Smooth muscle cell (in vitro differentiated cells): ENCODE results near the gene LRMDA. TPM values are rescaled to one million over a fixed set of nuclear protein-coding genes. Genes with fewer than 3 reads are reported as not detected.

ENCODE experiments used
- DNase-seq: peaks from one replicate; lab custom pipeline; 2025; ENCODE audit not compliant: unreplicated experiment; lab: John Stamatoyannopoulos, UW
- H2AFZ ChIP-seq: fragments of 200-600 bp; sonication (generic); 2 replicates; pipeline ENCODE4 v1.6.0; 2016; ENCODE audit warnings: antibody characterized with exemption, low read depth, mild to moderate bottlenecking
- H3F3A ChIP-seq: fragments of 200-600 bp; sonication (generic); 2 replicates; pipeline ENCODE4 v1.6.0; 2017; ENCODE audit warnings: antibody characterized with exemption, low read depth
- H3K27ac ChIP-seq: fragments of 200-600 bp; sonication (generic); 2 replicates; pipeline ENCODE4 v1.5.1; 2016; ENCODE audit warnings: low read depth, mild to moderate bottlenecking
- H3K27me3 ChIP-seq: fragments of 200-600 bp; sonication (generic); 2 replicates; pipeline ENCODE4 v1.6.1; 2016; ENCODE audit warnings: low read depth, mild to moderate bottlenecking
- H3K36me3 ChIP-seq: fragments of 200-600 bp; sonication (generic); 2 replicates; pipeline ENCODE4 v1.5.1; 2016; ENCODE audit warnings: low read depth
- H3K4me1 ChIP-seq: fragments of 200-600 bp; sonication (generic); 2 replicates; pipeline ENCODE4 v1.5.1; 2016; ENCODE audit warnings: low read depth
- H3K4me2 ChIP-seq: fragments of 200-600 bp; sonication (generic); 2 replicates; pipeline ENCODE4 v1.6.0; 2016; ENCODE audit warnings: mild to moderate bottlenecking
- H3K4me3 ChIP-seq: fragments of 200-600 bp; sonication (generic); 2 replicates; pipeline ENCODE4 v1.5.1; 2016; ENCODE audit warnings: mild to moderate bottlenecking
- H3K79me2 ChIP-seq: fragments of 200-600 bp; sonication (generic); 2 replicates; pipeline ENCODE4 v1.6.0; 2016; ENCODE audit warnings: low read depth, mild to moderate bottlenecking
- H3K9ac ChIP-seq: fragments of 200-600 bp; sonication (generic); 2 replicates; pipeline ENCODE4 v1.6.0; 2016; ENCODE audit warnings: low read depth
- H3K9me3 ChIP-seq: fragments of 200-600 bp; sonication (generic); replicated peaks from 2 replicates; pipeline ENCODE4 v1.5.1; 2016; ENCODE audit warnings: low read depth
- H4K20me1 ChIP-seq: fragments of 200-600 bp; sonication (generic); 2 replicates; pipeline ENCODE4 v1.6.0; 2016; ENCODE audit warnings: low read depth
- WGBS: methylation state at CpG from one replicate; pipeline ENCODE4 v1.1.7; 2016; ENCODE audit warnings: low lambda C conversion rate; 5-methylcytosine and 5-hydroxymethylcytosine counted together
- polyA plus RNA-seq: library from polyadenylated mRNA; unstranded; fragments of >200 nt; fragmentation: Nextera tagmentation; extraction: Ambion mirVana; gene quantifications from 2 replicates; pipeline ENCODE4 v1.2.1, GENCODE V29; 2016
- total RNA-seq: library from RNA; depleted of rRNA; stranded (reverse); fragments of >200 nt; gene quantifications from 2 replicates; pipeline ENCODE4 v1.2.3, GENCODE V29; 2014
- TF ChIP-seq, protein P1 (sequence below): fragments of 200-600 bp; sonication (generic); IDR thresholded peaks from 2 replicates; pipeline ENCODE4 v1.5.1; 2017; ENCODE audit warnings: borderline replicate concordance, mild to moderate bottlenecking, antibody characterized with exemption; ENCODE audit not compliant: insufficient read depth, poor library complexity, severe bottlenecking

Gene LRMDA
- total and polyA plus RNA-seq, 2 experiments from 2014 or later, result 1.5 to 1.6 TPM

DNA sequence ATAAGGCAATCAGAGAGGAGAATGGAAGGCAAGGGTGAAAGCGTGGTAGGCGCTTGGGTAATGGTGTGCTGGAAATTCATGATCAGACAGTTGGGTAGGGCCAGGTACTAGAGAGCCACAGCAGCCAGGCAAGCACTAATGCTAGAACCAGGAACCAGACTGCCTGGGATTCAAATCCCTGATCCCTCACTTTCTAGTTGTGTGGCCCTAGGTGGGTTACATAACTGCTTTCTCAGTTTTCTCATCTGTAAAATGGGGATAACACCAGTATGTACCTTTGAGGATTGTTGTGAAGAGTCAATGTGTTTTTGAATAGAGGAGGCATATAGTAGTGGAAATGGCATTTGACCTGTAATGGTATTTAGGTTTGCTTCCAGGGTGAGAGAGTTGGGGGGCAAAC is 225.9 kb downstream of the LRMDA start:
- no peak overlapping the region for H2AFZ ChIP-seq
- no peaks in the 10 kb centered on the region for H4K20me1 ChIP-seq
- TF ChIP-seq, protein P1, sequence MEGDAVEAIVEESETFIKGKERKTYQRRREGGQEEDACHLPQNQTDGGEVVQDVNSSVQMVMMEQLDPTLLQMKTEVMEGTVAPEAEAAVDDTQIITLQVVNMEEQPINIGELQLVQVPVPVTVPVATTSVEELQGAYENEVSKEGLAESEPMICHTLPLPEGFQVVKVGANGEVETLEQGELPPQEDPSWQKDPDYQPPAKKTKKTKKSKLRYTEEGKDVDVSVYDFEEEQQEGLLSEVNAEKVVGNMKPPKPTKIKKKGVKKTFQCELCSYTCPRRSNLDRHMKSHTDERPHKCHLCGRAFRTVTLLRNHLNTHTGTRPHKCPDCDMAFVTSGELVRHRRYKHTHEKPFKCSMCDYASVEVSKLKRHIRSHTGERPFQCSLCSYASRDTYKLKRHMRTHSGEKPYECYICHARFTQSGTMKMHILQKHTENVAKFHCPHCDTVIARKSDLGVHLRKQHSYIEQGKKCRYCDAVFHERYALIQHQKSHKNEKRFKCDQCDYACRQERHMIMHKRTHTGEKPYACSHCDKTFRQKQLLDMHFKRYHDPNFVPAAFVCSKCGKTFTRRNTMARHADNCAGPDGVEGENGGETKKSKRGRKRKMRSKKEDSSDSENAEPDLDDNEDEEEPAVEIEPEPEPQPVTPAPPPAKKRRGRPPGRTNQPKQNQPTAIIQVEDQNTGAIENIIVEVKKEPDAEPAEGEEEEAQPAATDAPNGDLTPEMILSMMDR, result no peak
- no peaks in the 10 kb centered on the region for H3K79me2 ChIP-seq
- peaks cover 5% of the 10 kb centered on the region for H3K4me1 ChIP-seq
- no peaks in the 10 kb centered on the region for H3K9me3 ChIP-seq
- no peak overlapping the region for H3K27ac ChIP-seq
- H3K27me3 ChIP-seq, result no peaks in the 10 kb centered on the region
- H3K9ac ChIP-seq, result no peak overlapping the region
- no peak overlapping the region for H3K4me2 ChIP-seq
- no peaks in the 10 kb centered on the region for H3K36me3 ChIP-seq
- no peak overlapping the region for H3K4me3 ChIP-seq
- 98% methylated on average over 2 of the region's 2 CpGs for WGBS
- DNase-seq, result no peak
- peaks cover 4% of the 10 kb centered on the region for H3F3A ChIP-seq

DNA sequence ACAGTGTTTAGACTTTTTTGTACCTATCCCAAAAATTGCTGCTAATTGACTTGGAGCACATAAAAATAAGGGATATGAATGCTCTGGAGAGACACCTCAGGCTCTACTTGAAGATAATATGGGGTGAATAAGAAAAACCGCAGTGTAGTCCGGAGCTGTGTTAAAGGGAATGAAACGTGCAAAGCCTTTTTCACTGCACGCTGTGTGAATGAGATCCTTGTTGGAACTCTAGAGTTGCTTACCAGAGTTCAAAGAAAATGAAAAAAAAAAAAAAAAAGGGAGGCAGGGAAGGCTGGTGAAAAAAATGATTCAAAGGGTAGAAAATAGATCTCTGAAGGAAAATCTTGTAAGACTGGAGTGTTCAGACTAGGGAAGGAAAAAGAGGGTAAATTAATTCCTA is 226.6 kb downstream of the LRMDA start:
- Histone ChIP-seq H3K27me3 (no peaks in the 10 kb centered on the region), H3K9me3 (no peaks in the 10 kb centered on the region), H3K27ac (no peak overlapping the region), H3K4me1 (no peaks in the 10 kb centered on the region), H3K4me2 (no peak overlapping the region), H3K4me3 (no peak overlapping the region), H4K20me1 (no peaks in the 10 kb centered on the region), H3K9ac (no peak overlapping the region), H3K79me2 (no peaks in the 10 kb centered on the region), H2AFZ (no peak overlapping the region), H3K36me3 (no peaks in the 10 kb centered on the region), H3F3A (no peaks in the 10 kb centered on the region)
- WGBS, result 71% methylated on average over 4 of the region's 4 CpGs
- TF ChIP-seq, protein P1, result no peak
- no peak for DNase-seq

DNA sequence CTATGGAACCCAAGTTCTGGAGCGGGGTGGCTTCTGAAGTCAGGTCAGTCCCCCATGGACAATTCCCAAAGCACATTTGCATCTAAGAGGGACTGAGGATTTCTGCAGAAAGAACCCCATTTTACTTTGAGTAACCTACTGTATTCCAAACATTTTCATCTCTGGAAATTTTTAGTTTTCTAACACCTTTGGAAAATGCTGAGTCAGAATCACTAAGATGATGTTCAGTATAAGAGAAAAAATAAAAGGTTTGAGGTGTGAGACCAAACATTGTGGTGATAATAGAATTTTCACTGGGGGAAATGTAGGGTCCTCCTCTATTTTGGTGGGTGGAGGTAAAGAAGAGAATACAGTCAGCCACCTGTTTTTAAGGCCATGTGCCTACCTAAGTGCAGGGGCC is 227.1 kb downstream of the LRMDA start:
- WGBS, result 100% methylated on average over 1 of the region's 1 CpG

DNA sequence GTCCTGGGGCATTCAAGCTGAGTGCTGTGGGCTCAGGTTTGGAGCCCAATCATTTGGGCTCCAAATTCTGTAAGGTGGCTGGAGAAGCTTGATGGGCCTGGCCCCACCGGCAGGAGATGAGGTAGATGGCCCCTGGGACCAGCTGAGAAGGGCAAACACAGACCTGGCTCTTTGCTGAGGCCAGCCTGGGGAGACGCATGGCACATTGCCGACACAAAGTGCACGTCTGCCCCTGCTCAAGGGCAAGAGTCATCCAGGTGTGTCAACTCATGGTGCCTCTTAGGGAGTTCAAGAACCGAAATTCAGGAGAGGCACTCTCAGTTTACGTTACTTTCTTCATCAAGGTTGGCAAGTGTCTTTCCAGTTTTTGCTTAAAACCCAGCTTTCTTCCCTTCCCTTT is 227.5 kb downstream of the LRMDA start:
- H3K79me2 ChIP-seq, result no peaks in the 10 kb centered on the region
- no peak for DNase-seq
- no peaks in the 10 kb centered on the region for H3F3A ChIP-seq
- H4K20me1 ChIP-seq, result no peaks in the 10 kb centered on the region
- WGBS, result 96% methylated on average over 6 of the region's 6 CpGs
- H3K27me3 ChIP-seq, result no peaks in the 10 kb centered on the region
- no peak overlapping the region for H2AFZ ChIP-seq
- H3K4me2 ChIP-seq, result no peak overlapping the region
- no peak overlapping the region for H3K4me3 ChIP-seq
- H3K36me3 ChIP-seq, result no peaks in the 10 kb centered on the region
- H3K27ac ChIP-seq, result no peak overlapping the region
- H3K9ac ChIP-seq, result no peak overlapping the region
- H3K9me3 ChIP-seq, result no peaks in the 10 kb centered on the region
- no peaks in the 10 kb centered on the region for H3K4me1 ChIP-seq
- TF ChIP-seq, protein P1, result no peak

More for the DNA sequence above, 227.1 kb downstream of the LRMDA start:
- H3K4me2 ChIP-seq, result no peak overlapping the region
- no peaks in the 10 kb centered on the region for H3K9me3 ChIP-seq
- no peaks in the 10 kb centered on the region for H3K27me3 ChIP-seq
- no peak overlapping the region for H2AFZ ChIP-seq
- H3K9ac ChIP-seq, result no peak overlapping the region
- DNase-seq, result no peak
- H3K4me3 ChIP-seq, result no peak overlapping the region
- no peaks in the 10 kb centered on the region for H4K20me1 ChIP-seq
- TF ChIP-seq, protein P1, result no peak
- H3K36me3 ChIP-seq, result no peaks in the 10 kb centered on the region
- H3F3A ChIP-seq, result no peaks in the 10 kb centered on the region
- no peaks in the 10 kb centered on the region for H3K4me1 ChIP-seq
- no peak overlapping the region for H3K27ac ChIP-seq
- H3K79me2 ChIP-seq, result no peaks in the 10 kb centered on the region
